C1 segment of cervical spinal cord (tissue), 14 donors: ENCODE results near the gene RTEL1.
A peak's percentile ranks its signal among the peaks of the same experiment; 100 is the strongest.
"Not testable (repeated sequence)": the region's sequence is repeated elsewhere in the genome, so short reads cannot be mapped to it uniquely, and the experiment has no call there.

Experiments used
- DNase-seq, 14 donors: peaks; one replicate each; lab custom pipeline; 2025; lab: John Stamatoyannopoulos, UW

RTEL1 gene

GRCh38 chr20:63708301-63709148 lies 50.4 kb downstream of the RTEL1 start:
- no peak for DNase-seq

GRCh38 chr20:63709149-63709527 lies 51.0 kb downstream of the RTEL1 start:
- no peak for DNase-seq

- no peak for DNase-seq
Observed at GRCh38 chr20:63711085-63711645, 53.1 kb downstream of the RTEL1 start.

- DNase-seq = no peak
Observed at GRCh38 chr20:63712191-63712590, 54.1 kb downstream of the RTEL1 start.

GRCh38 chr20:63714858-63715257 lies 56.7 kb downstream of the RTEL1 start:
- DNase-seq = no peak

- DNase-seq = no peak
Observed at GRCh38 chr20:63718996-63719395, 60.9 kb downstream of the RTEL1 start.

GRCh38 chr20:63722967-63723622 lies 65.0 kb downstream of the RTEL1 start:
- DNase-seq = not testable (repeated sequence)

GRCh38 chr20:63730189-63730733 lies 72.1 kb downstream of the RTEL1 start:
- not testable (repeated sequence) for DNase-seq

- no peak for DNase-seq
Observed at GRCh38 chr20:63731410-63731809, 73.3 kb downstream of the RTEL1 start.

GRCh38 chr20:63732118-63733095 lies 74.3 kb downstream of the RTEL1 start:
- DNase-seq = no peak

GRCh38 chr20:63733117-63733516 lies 75.0 kb downstream of the RTEL1 start:
- DNase-seq = no peak

- no peak for DNase-seq
Observed at GRCh38 chr20:63733579-63734081, 75.5 kb downstream of the RTEL1 start.

GRCh38 chr20:63734111-63734945 lies 76.2 kb downstream of the RTEL1 start:
- DNase-seq = no peak

- peak in 2 of 14 donors; percentile 10 to 27 for DNase-seq
Observed at GRCh38 chr20:63734946-63735858, 77.1 kb downstream of the RTEL1 start.

- no peak for DNase-seq
Observed at GRCh38 chr20:63735859-63736718, 78.0 kb downstream of the RTEL1 start, which contains the start of gene LIME1. TSS of gene LIME1 (plus strand) at chr20:63736664. CDS start at chr20:63737550, 886 bp downstream.

GRCh38 chr20:63736893-63737694 lies 79.0 kb downstream of the RTEL1 start:
- no peak for DNase-seq

GRCh38 chr20:63737695-63737944 lies 79.5 kb downstream of the RTEL1 start:
- DNase-seq = no peak
